Activated CD8-positive, alpha-beta memory T cell treated with anti-CD3 and anti-CD28 coated beads for 36 hours (primary cell): Measurements from ENCODE around the gene CEP85L. TPM values are rescaled to one million over a fixed set of nuclear protein-coding genes. Genes with fewer than 3 reads are reported as not detected.
"Not testable (repeated sequence)": the region's sequence is repeated elsewhere in the genome, so short reads cannot be mapped to it uniquely, and the experiment has no call there.

Experiments
- CTCF ChIA-PET: fragments of 350-600 bp; sonication (Branson Sonifier 250); formaldehyde crosslinking; loops from one replicate; lab custom pipeline; 2021; ENCODE audit warnings: antibody characterized with exemption; lab: Charles Lee
- POLR2A ChIA-PET: fragments of 350-600 bp; sonication (Branson Sonifier 250); formaldehyde crosslinking; loops from one replicate; lab custom pipeline; 2021; ENCODE audit warnings: antibody characterized with exemption; lab: Charles Lee
- total RNA-seq, 2 experiments: library from RNA; stranded (reverse); gene quantifications; one replicate each; pipeline ENCODE4 v1.2.3, GENCODE V29; 2021

CEP85L gene
- total RNA-seq, 2 experiments from 2014 or later = 30.2 to 30.4 TPM

DNA sequence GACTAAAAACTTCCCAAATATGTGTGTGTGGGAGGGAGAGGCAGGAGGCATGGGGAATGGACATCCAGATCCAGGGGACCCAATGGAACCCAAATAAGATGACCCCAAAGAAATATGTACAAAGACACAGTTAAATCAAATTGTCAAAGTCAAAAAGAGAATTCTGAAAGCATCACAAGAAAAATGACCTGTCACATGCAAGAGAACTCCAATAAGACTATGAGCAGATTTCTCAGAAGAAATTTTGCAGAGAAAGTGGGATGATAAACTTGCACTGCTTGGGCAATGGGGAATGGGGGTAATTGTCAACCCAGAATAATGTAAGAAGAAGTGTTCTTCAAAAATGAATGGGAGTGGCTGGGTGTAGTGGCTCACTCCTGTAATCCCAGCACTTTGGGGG lies 162.8 kb downstream of the CEP85L start:
- POLR2A ChIA-PET = no interaction called here
- CTCF ChIA-PET = interaction anchor here (0.7 kb wide), 1 partner anchor 84 kb away, joined by 3 read pairs; no protein-coding TSS in a partner anchor

DNA sequence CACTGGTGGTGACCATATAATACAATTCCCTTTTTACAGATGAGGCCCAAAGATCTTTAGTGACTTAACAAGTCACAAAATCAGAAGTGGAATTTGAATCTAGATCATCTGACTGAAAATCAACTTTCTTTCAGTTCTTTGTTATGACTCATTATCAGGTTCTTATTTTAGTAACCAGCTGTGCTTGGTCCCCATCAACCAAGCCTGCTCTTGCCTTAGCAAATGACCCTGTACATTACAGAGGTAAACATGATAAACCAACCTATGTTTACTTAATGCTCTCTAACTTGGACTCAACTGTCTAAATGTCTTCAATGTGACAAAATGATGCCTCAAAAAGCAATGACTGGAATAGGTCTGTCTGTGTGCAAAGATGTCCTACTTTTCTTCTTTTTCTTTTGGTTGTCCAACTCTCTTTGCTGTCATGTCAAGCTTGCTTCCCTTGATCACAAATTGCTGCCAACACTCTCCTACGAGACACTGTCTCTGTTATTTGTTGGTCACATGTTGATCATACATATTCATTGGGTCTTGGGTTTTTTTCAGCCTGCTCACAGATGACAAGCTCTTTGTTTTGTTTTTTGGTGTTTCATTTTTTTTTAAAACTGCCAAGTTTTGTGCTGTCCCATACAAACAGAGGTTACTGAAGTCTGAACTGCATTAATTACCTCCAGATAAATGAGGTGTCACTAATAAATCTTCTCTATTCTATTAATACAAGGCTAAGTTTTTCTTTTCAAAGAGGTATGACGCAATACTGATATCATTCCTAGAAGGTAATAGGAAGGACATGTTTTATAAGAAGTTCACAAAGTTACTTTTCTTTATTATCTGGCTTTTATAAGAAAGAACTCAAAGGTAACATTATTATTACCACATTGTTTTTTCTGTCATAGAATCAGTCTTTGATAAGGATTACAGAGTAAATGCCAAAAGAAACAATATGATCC lies 165.5 kb downstream of the CEP85L start:
- CTCF ChIA-PET = no interaction called here
- POLR2A ChIA-PET = no interaction called here

DNA sequence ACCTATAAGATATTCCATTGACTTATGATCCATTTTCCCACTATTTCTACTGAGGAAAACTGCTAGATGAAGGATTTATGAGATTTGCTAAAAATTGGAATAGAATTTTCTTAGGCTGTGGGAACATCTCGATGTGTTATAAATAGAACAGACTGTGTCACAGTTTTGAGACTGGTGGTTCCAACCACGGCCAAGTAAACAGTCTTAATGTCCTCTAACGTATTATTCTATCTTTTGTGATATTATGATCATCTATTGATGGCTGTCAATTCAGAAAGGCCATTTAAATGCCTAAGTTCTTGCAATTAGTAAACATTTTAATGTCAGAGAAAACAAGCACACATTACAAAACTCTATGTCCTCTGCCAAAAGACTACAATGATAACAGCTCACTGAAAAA lies 174.8 kb downstream of the CEP85L start:
- CTCF ChIA-PET = no interaction called here

DNA sequence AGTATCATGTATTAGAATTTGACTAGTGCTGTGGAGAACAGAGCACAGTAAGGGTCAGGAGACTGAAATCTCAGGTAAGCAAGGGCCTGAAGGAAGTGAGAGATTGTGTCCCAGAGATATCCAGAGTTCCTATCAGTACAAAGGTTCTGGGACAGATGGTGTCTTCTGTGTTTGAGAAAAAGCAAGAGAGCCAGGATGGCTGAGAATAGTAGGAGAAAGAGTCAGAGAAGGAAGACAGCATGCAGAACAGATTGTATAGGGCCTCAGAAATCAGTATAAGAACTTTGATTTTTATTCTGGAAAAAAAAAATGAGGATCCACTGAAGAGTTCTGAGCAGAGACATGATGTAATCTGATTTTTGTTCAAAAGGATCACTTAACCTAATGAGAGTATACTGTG lies 178.1 kb downstream of the CEP85L start:
- POLR2A ChIA-PET = no interaction called here
- CTCF ChIA-PET = no interaction called here

More for the DNA sequence above, 174.8 kb downstream of the CEP85L start:
- POLR2A ChIA-PET = no interaction called here

DNA sequence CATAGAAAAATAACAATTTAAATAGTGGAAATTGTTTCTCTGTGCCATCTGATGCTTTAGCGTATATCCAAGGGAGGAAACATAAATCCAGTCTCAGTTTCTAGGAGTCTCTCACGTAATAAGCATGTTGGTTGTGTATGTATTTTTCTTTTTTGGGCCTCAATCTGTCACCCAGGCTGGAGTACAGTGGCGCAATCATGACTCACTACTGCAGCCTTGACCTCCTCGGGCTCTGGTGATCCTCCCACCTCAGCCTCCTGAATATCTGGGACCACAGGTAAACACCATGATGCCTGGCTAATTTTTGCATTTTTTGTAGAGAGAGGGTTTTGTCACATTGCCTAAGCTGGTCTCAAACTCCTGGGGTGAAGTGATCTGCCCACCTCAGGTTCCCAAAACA lies 181.9 kb downstream of the CEP85L start:
- ChIA-PET CTCF (no interaction called here), POLR2A (no interaction called here)

DNA sequence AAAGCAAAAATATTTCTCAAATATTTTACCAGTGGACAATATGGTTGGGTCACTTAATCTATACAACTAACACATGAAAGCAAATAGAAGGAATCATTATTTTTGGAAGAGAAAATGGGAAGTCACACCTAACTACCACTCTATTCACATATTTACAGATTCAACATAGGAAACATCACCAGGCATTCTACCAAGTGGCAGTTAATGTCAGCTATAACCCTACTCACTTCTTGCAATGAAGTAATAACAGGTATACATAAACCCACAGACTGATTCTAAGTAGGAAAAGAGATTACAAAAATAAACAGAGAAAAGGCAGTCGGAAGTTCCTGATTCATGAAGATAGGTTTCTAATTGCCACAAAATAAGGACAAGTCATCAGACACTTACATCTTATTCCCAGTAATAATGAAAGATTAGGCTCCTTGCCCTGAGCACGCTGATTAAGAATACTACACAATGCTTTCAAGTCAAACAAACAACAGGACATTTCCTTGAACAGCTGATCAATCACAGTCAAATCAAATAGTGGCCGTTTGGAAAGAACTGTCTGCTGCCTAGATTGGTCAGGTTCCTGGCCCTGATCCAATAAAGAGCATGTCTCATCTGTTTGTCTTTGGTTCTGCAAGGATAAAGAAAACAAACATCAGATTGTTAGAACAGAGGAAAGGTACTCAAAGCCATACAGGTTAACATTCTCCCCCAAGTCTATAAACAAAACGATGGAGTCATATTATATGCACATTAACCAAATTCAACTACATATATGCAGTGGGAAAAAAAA lies 182.5 kb downstream of the CEP85L start:
- ChIA-PET POLR2A (no interaction called here), CTCF (no interaction called here)

DNA sequence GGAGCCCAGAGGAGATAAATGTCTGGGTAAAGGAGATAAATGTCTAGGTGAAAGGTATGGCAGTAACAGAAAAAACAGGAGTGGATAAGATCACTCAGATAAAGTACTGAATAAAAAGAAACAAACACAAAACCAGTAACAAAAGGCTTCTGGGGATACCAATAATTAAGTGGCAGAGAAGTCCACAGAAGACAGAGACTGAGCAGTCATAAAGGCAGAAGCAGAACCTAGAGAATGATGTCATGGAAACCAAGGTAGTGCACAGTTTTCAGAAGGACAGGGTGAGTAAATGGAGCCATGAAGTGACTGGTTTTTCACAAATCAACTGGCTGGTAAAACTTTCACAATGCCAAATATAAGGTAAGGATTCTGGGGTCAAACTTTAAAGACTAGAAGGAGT lies 184.2 kb downstream of the CEP85L start:
- ChIA-PET POLR2A (no interaction called here), CTCF (no interaction called here)

DNA sequence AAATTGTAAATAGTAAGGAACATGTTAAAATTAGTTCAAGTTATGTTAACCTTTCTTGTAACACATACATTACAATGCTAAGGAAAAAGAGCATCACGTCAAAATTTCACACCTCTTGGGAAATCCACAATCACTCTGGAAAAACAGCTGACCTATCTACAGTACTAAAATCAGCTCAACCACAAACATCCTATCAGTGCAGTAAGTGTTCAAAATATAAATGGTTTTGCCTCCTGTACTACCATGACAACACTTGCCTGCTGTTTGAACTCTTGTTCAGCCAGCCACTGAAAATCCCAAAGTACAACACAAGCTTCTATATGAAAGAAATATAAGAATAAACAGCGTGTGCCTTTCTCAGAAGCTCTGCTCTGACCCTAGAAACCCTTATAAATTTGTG lies 186.8 kb downstream of the CEP85L start:
- ChIA-PET POLR2A (no interaction called here), CTCF (interaction anchor here (0.6 kb wide), 1 partner anchor 142 kb away, joined by 3 read pairs; no protein-coding TSS in a partner anchor)

DNA sequence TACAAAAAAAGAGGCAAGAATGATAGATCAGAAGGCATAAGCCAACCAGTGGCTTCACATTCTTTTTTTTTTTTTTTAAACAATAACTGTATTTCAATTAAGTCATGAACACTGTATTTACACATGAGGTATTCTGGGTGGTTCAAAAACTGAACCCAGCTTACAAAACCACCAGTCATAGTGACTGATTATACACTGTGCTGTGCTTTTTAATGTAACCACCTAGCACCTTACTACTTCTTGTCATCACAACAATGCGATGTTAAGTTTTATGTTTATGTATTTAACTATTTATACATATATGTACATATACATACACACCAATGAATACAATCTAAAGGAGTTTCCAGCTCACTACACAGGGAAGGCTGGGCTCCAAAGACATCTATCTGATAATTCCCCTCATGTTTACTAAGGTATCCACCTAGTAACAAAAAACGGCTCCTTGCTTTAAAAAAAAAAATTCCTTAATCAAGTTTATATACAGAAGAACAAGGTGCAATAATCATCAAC lies 190.4 kb downstream of the CEP85L start:
- CTCF ChIA-PET = no interaction called here
- POLR2A ChIA-PET = no interaction called here

DNA sequence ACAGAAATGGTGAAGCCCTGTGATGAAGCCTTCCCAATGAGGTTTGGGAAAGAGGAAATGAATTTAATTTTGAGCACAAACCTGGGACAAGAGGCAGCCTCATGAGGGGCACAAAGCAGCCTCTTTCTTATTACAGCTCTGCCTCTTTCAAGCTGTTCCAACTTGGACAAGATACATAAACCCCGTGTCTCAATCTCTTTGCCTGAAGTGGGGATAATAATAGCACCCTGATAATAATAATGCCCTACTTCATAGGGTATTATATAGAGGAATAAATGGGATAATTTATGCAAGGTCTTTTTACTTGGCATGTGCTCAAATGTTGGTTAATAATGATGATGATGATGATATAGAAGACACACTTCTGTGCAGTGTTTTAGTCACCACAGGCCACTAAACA lies 194.4 kb downstream of the CEP85L start:
- POLR2A ChIA-PET = no interaction called here
- CTCF ChIA-PET = no interaction called here

DNA sequence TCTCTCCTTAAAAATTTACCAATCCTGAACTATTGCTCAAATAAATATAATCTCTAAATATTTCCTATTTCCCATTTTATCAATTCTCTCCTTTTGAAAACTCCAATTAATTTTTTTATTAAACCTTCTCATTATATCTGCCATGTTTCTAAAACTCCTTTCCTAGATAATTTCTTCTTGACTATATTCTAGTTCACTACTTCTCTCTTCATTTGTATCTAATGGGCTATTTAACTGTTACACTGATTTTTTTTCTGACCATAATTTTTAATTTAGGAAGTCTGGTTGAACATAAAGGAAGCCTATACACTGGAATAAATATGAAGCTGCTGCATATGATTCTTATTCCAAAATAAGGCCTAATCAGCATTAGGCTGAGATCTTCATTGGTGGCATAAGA lies 199.6 kb downstream of the CEP85L start:
- POLR2A ChIA-PET = no interaction called here
- CTCF ChIA-PET = no interaction called here

DNA sequence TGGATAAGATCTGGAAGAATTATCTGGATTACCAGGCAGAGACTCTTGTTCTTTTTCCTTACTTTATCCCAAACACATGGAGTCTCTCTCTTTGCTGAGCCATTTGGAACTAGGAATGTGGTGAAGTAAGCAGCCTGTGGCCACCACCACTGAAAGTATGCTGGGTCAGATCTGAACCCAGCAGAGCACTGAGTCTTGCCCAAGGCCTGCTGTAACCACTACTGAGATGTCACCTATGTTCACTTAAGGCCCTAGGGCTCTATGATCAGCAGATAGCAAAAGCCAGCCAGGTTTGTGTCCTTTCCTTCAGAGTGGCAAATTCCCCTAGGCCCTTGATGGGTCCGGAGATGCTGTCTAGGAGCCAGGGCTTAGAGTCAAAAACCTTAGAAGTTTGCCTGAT lies 206.6 kb downstream of the CEP85L start:
- ChIA-PET POLR2A (no interaction called here), CTCF (no interaction called here)

DNA sequence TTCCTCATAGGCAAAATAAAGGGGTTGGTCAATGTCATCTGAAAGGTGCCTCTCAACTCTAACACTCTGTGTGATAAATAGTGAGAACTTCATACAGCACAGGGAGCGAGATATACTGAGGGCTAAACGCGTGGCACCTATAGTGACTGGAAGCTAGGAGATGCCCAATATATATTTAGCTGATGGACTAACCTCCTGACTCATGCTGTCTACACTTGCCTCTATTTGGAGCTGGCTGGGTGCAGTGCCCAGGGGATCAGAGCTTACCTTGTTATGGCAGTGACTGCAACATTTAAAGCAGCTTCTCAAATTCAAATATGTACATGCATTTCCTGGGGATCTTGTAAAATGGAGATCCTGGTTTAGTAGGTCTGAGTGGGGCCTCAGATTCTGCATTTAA lies 214.9 kb downstream of the CEP85L start:
- POLR2A ChIA-PET = no interaction called here
- CTCF ChIA-PET = no interaction called here

DNA sequence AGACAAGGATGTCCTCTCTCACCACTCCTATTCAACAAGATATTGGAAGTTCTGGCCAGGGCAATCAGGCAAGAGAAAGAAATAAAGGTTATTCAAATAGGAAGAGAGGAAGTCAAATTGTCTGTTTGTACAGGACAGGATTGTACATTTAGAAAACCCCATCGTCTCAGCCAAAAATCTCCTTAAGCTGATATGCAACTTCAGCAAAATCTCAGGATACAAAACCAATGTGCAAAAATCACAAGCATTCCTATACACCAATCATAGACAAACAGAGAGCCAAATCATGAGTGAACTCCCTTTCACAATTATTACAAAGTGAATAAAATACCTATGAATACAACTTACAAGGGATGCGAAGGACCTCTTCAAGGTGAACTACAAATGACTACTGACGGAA lies 217.2 kb downstream of the CEP85L start:
- CTCF ChIA-PET = not testable (repeated sequence)

DNA sequence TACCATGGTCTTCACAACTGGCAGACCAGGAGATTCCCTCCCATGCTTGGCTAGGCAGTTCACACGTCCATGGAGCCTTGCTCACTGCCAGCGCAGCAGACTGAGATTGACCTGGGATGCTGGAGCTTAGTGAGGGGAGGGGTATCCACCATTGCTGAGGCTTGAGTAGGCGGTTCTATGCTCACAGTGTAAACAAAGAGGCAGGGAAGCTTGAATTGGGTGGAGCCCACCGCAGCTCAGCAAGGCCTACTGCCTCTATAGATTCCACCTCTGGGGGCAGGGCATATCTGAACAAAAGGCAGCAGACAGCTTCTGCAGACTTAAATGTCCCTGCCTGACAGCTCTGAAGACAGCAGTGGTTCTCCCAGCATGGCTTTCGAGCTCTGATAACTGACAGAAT lies 230.1 kb downstream of the CEP85L start:
- POLR2A ChIA-PET, CTCF ChIA-PET: not testable (repeated sequence)

More for the DNA sequence above, 217.2 kb downstream of the CEP85L start:
- POLR2A ChIA-PET = not testable (repeated sequence)

DNA sequence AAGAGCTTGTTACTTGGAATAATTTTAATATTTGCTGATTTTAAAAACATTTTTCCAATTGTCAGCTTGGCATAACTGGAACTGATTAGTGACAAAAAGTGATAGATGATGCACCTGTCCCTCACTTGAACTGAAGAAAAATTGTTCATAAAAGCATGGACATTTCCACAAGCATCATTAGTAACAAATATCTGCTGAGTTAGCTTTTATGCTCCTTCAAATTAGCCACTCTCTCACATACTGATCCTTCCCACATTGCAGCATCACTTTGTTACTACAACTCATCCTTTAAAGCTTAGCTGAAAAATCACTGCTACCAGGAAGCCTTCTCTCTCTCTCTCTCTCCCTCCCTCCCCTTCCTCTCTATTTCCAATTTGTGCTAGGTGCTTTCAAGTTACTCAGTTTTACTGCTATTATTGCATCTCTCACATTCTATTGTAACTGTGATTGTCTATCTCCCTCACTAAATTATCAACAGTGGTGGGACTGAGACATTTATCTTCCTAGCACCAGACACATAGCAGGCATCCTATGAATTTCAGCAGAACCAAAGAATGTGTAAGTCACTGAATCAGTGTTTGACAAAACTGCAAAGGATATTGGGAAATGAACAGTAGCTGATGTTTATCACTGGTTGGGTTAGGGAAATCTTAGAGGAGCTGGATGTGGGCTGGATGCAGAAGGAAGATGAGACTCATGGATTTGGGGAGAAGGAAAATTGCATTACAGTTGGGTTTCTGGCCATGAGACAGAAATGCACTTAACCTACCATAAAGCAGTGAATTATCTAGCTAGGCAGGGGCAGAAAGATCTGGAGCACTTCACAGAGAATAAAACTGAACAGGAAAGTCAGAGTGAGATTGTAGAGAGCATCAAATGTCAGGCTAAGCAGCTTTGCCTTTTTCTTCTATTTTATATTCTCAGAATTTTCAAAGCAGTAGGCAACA lies 231.7 kb downstream of the CEP85L start:
- ChIA-PET POLR2A (interaction anchor here (0.7 kb wide), 1 partner anchor 128 kb away, joined by 5 read pairs; no protein-coding TSS in a partner anchor), CTCF (no interaction called here)
